H1 (cell line): ENCODE measurements around the gene AKR1C1. TPM values are rescaled to one million over a fixed set of nuclear protein-coding genes. Genes with fewer than 3 reads are reported as not detected.

ENCODE experiments used
- CTCF ChIA-PET: fragments of 300-600 bp; sonication (Branson Sonifier 250); formaldehyde crosslinking; loops from one replicate; lab custom pipeline; 2021; ENCODE audit not compliant: partially characterized antibody; lab: Charles Lee
- POLR2A ChIA-PET: fragments of 300-600 bp; sonication (Branson Sonifier 250); formaldehyde crosslinking; loops from one replicate; lab custom pipeline; 2021; ENCODE audit warnings: inconsistent platforms; ENCODE audit not compliant: partially characterized antibody; lab: Charles Lee
- DNase-seq, 2 experiments: peaks; one replicate each; pipeline versions ENCODE4 v3.0.0 to v3.0.0-alpha.2; 2010 to 2022; ENCODE audit warnings: low spot score in 2 of 2, low read depth in 1 of 2, mixed read lengths in 1 of 2
- FAIRE-seq: peaks from 2 replicates; lab custom pipeline; 2011; peaks lifted over from hg19 to GRCh38; lab: Jason Lieb, UNC
- H2AFZ ChIP-seq: 2 replicates; pipeline ENCODE4 v1.8.1; 2012; ENCODE audit warnings: low read length, inconsistent platforms
- H2AK5ac ChIP-seq: 2 replicates; pipeline ENCODE4 v1.6.1; 2013; ENCODE audit warnings: low read depth, low read length
- H2BK120ac ChIP-seq: replicated peaks from 2 replicates; pipeline ENCODE3; 2013; ENCODE audit warnings: low read depth, low read length, inconsistent platforms
- H2BK12ac ChIP-seq: 2 replicates; pipeline ENCODE4 v1.6.1; 2013; ENCODE audit warnings: low read depth, low read length
- H2BK15ac ChIP-seq: 2 replicates; pipeline ENCODE4 v1.6.1; 2013; ENCODE audit warnings: low read length
- H2BK20ac ChIP-seq: 2 replicates; pipeline ENCODE4 v1.6.1; 2013; ENCODE audit warnings: low read length
- H2BK5ac ChIP-seq: 2 replicates; pipeline ENCODE4 v1.6.1; 2013; ENCODE audit warnings: low read depth, low read length
- H3K14ac ChIP-seq: 2 replicates; pipeline ENCODE4 v1.6.1; 2013; ENCODE audit warnings: inconsistent platforms; ENCODE audit not compliant: insufficient read length
- H3K18ac ChIP-seq: 2 replicates; pipeline ENCODE4 v1.6.1; 2013; ENCODE audit warnings: low read length; ENCODE audit errors: extremely low read depth
- H3K23ac ChIP-seq: 2 replicates; pipeline ENCODE4 v1.6.1; 2013; ENCODE audit warnings: inconsistent platforms; ENCODE audit not compliant: insufficient read length
- H3K23me2 ChIP-seq: 2 replicates; pipeline ENCODE4 v1.6.1; 2013; ENCODE audit warnings: low read depth, low read length
- H3K27ac ChIP-seq: 2 replicates; pipeline ENCODE4 v1.6.1; 2011; ENCODE audit warnings: low read depth, low read length, inconsistent platforms
- H3K27me3 ChIP-seq, 4 experiments: replicated peaks in 1 of 4; 1 replicate in 1 of 4; 2 replicates in 3 of 4; pipeline versions ENCODE4 v1.6.1 to v1.8.1; 2011 to 2013; ENCODE audit warnings: low read length in 3 of 4, mild to moderate bottlenecking in 3 of 4, inconsistent platforms in 2 of 4, mixed read lengths in 2 of 4, moderate library complexity in 1 of 4; ENCODE audit not compliant: control insufficient read depth in 3 of 4, insufficient read depth in 3 of 4; ENCODE audit errors: extremely low read depth in 1 of 4
- H3K36me3 ChIP-seq, 4 experiments: 2 replicates each; pipeline versions ENCODE4 v1.6.1 to v1.8.1; 2011 to 2013; ENCODE audit warnings: mild to moderate bottlenecking in 4 of 4, low read length in 3 of 4, moderate library complexity in 2 of 4, control low read depth in 1 of 4, inconsistent platforms in 1 of 4; ENCODE audit not compliant: insufficient read depth in 4 of 4, control insufficient read depth in 2 of 4
- H3K4ac ChIP-seq: replicated peaks from 2 replicates; pipeline ENCODE3; 2013; ENCODE audit warnings: low read length, low read depth, mixed read lengths, inconsistent platforms; ENCODE audit not compliant: insufficient read length
- H3K4me1 ChIP-seq, 4 experiments: replicated peaks in 1 of 4; 1 replicate in 1 of 4; 2 replicates in 3 of 4; pipeline versions ENCODE4 v1.6.1 to v1.8.1; 2011 to 2013; ENCODE audit warnings: low read length in 3 of 4, inconsistent platforms in 2 of 4, mixed read lengths in 1 of 4; ENCODE audit not compliant: insufficient read depth in 4 of 4, control insufficient read depth in 3 of 4
- H3K4me2 ChIP-seq, 2 experiments: 2 replicates each; pipeline versions ENCODE4 v1.6.1 to v1.8.1; 2011 to 2013; ENCODE audit warnings: low read depth in 2 of 2, low read length in 2 of 2, control low read depth in 1 of 2, inconsistent platforms in 1 of 2, mild to moderate bottlenecking in 1 of 2; ENCODE audit not compliant: insufficient read depth in 1 of 2
- H3K4me3 ChIP-seq, 4 experiments: fragments of 200-600, 300-600 bp in 1 of 4; sonication (generic), shearing (Covaris generic), sonication (Bioruptor Twin) in 1 of 4; 2 replicates each; pipeline versions ENCODE4 v1.5.1 to v1.8.1; 2011 to 2016; ENCODE audit warnings: low read length in 4 of 4, low read depth in 3 of 4, control low read depth in 2 of 4, inconsistent platforms in 2 of 4, mild to moderate bottlenecking in 2 of 4, mixed read lengths in 1 of 4, moderate library complexity in 1 of 4; ENCODE audit not compliant: insufficient read depth in 2 of 4; ENCODE audit errors: extremely low read depth in 1 of 4
- H3K56ac ChIP-seq: replicated peaks from 2 replicates; pipeline ENCODE3; 2013; ENCODE audit warnings: low read depth, mild to moderate bottlenecking, mixed read lengths, low read length, inconsistent platforms; ENCODE audit not compliant: insufficient read length
- H3K79me1 ChIP-seq: 2 replicates; pipeline ENCODE4 v1.6.1; 2013; ENCODE audit warnings: low read depth, low read length, control low read depth
- H3K79me2 ChIP-seq, 2 experiments: 2 replicates each; pipeline versions ENCODE4 v1.6.1 to v1.8.1; 2012 to 2013; ENCODE audit warnings: low read length in 2 of 2, mild to moderate bottlenecking in 2 of 2, inconsistent platforms in 1 of 2; ENCODE audit not compliant: insufficient read depth in 2 of 2, control insufficient read depth in 1 of 2
- H3K9ac ChIP-seq, 4 experiments: replicated peaks in 1 of 4; 1 replicate in 1 of 4; 2 replicates in 3 of 4; pipeline versions ENCODE4 v1.6.1 to v1.8.1; 2011 to 2013; ENCODE audit warnings: low read depth in 3 of 4, low read length in 3 of 4, control low read depth in 2 of 4, mild to moderate bottlenecking in 2 of 4, moderate library complexity in 2 of 4, inconsistent platforms in 1 of 4; ENCODE audit errors: extremely low read depth in 1 of 4
- H3K9me3 ChIP-seq, 2 experiments: 2 replicates each; pipeline versions ENCODE4 v1.6.1 to v1.8.1; 2012 to 2013; ENCODE audit warnings: mild to moderate bottlenecking in 2 of 2, moderate library complexity in 2 of 2, control low read depth in 1 of 2, inconsistent platforms in 1 of 2, low read depth in 1 of 2, low read length in 1 of 2, mixed read lengths in 1 of 2; ENCODE audit not compliant: insufficient read depth in 2 of 2
- H4K20me1 ChIP-seq, 2 experiments: replicated peaks in 1 of 2; 2 replicates each; pipeline versions ENCODE3 to v1.8.1; 2011 to 2013; ENCODE audit warnings: inconsistent platforms in 2 of 2, low read length in 2 of 2, mild to moderate bottlenecking in 1 of 2; ENCODE audit not compliant: insufficient read depth in 2 of 2, control insufficient read depth in 1 of 2
- H4K5ac ChIP-seq: 2 replicates; pipeline ENCODE4 v1.6.1; 2013; ENCODE audit warnings: low read length, low read depth, mixed read lengths, inconsistent platforms; ENCODE audit not compliant: insufficient read length
- H4K8ac ChIP-seq: 2 replicates; pipeline ENCODE4 v1.8.0; 2013; ENCODE audit warnings: mild to moderate bottlenecking, moderate library complexity, low read length, inconsistent platforms; ENCODE audit not compliant: insufficient read depth; ENCODE audit errors: extremely low read depth
- H4K91ac ChIP-seq: replicated peaks from 2 replicates; pipeline ENCODE3; 2013; ENCODE audit warnings: low read length, mixed read lengths, inconsistent platforms; ENCODE audit not compliant: insufficient read length
- ASH2L ChIP-seq: fragments of 200-600, 300-600 bp; sonication (generic); IDR thresholded peaks from one replicate; pipeline ENCODE4 v1.7.1; 2017; ENCODE audit warnings: low read length
- CHD2 ChIP-seq: IDR thresholded peaks from 2 replicates; pipeline ENCODE4 v1.6.1; 2012; ENCODE audit warnings: low read length, improper control_type of control experiment
- FOSL1 ChIP-seq: IDR thresholded peaks from 2 replicates; pipeline ENCODE4 v1.6.1; 2011; ENCODE audit warnings: mild to moderate bottlenecking, low read depth, low read length, moderate library complexity; ENCODE audit not compliant: insufficient read depth
- KDM1A ChIP-seq: fragments of 200-600, 300-600 bp; sonication (generic); IDR thresholded peaks from 2 replicates; pipeline ENCODE4 v1.7.1; 2016; ENCODE audit warnings: mild to moderate bottlenecking, low read length, borderline replicate concordance
- NANOG ChIP-seq: IDR thresholded peaks from 2 replicates; pipeline ENCODE4 v1.6.1; 2011; ENCODE audit warnings: low read length, low read depth, mild to moderate bottlenecking, inconsistent platforms; ENCODE audit not compliant: insufficient read depth, poor library complexity, severe bottlenecking
- SP4 ChIP-seq: IDR thresholded peaks from 2 replicates; pipeline ENCODE4 v1.6.1; 2012; ENCODE audit warnings: low read length, inconsistent platforms
- TAF1 ChIP-seq: IDR thresholded peaks from 2 replicates; pipeline ENCODE4 v1.6.1; 2011; ENCODE audit warnings: mild to moderate bottlenecking, low read depth, low read length
- ZNF274 ChIP-seq: IDR thresholded peaks from 2 replicates; pipeline ENCODE4 v1.7.0; 2012; ENCODE audit warnings: low read length, borderline replicate concordance; ENCODE audit errors: extremely low read depth
- WGBS, 2 experiments: shearing (Covaris generic) in 1 of 2; methylation state at CpG; one replicate each; pipeline versions ENCODE4 v1.1.6 to v1.1.7; 2013 to 2015; ENCODE audit warnings: low lambda C conversion rate in 2 of 2, mixed read lengths in 2 of 2, inconsistent platforms in 1 of 2, low coverage in 1 of 2, missing lambda C conversion rate in 1 of 2; ENCODE audit not compliant: insufficient replicate concordance in 2 of 2, insufficient coverage in 1 of 2, insufficient read length in 1 of 2; ENCODE audit errors: extremely low coverage in 1 of 2, missing lambda C conversion rate in 1 of 2; 5-methylcytosine and 5-hydroxymethylcytosine counted together
- polyA plus RNA-seq, 7 experiments: library from polyadenylated mRNA; depleted of rRNA in 3 of 7; stranded (reverse) in 5 of 7; unstranded in 2 of 7; fragments of >200 nt in 5 of 7; fragments of 200-250 nt in 2 of 7; gene quantifications; 1 replicate in 5 of 7; 2 replicates in 1 of 7; 4 replicates in 1 of 7; pipeline versions ENCODE4 v1.2.1 to v1.2.3, GENCODE V29; 2011 to 2013; ENCODE audit warnings: missing spikeins in 2 of 7, mixed read lengths in 2 of 7
- total RNA-seq: library from RNA; stranded (reverse); fragmentation: NEBNext Ultra II Directional; extraction: Animal tissue kit (Norgen Biotek cat#: 25700); gene quantifications from 2 replicates; pipeline ENCODE4 v1.2.1, GENCODE V29; 2021
- TF ChIP-seq, protein P1 (sequence below): IDR thresholded peaks from 2 replicates; pipeline ENCODE4 v1.6.1; 2012; ENCODE audit warnings: low read length, inconsistent platforms

The AKR1C1 gene
- total and polyA plus RNA-seq, 2 of the 8 experiments (the other 6 are each of a cell fraction or from before 2014, with no cell fraction given) = 1.4 to 2.1 TPM

- Histone ChIP-seq H3K9me3 (peaks cover 6 to 13% of the 10 kb centered on the region in 2 experiments; a peak in 2 of 4 replicates), H3K9ac (no peak overlapping the region), H2AK5ac (no peak overlapping the region), H3K4me2 (no peak overlapping the region), H3K4me1 (no peaks in the 10 kb centered on the region), H4K8ac (no peak overlapping the region), H4K5ac (no peak overlapping the region), H2BK15ac (no peak overlapping the region), H2AFZ (no peak overlapping the region), H3K4me3 (no peak overlapping the region), H2BK20ac (no peak overlapping the region), H2BK5ac (no peak overlapping the region), H3K27ac (no peak overlapping the region), H4K91ac (no peak overlapping the region), H2BK12ac (no peak overlapping the region), H3K56ac (no peak overlapping the region), H3K23ac (no peak overlapping the region), H3K18ac (no peak overlapping the region), H3K79me1 (no peaks in the 10 kb centered on the region), H3K27me3 (no peaks in the 10 kb centered on the region), H4K20me1 (no peaks in the 10 kb centered on the region), H3K36me3 (no peaks in the 10 kb centered on the region), H3K23me2 (no peaks in the 10 kb centered on the region), H3K79me2 (no peaks in the 10 kb centered on the region), H3K4ac (no peak overlapping the region), H3K14ac (no peak overlapping the region), H2BK120ac (no peak overlapping the region)
- CTCF ChIA-PET = interaction anchor here (1.4 kb wide), 1 partner anchor 65 kb away, joined by 3 read pairs; no protein-coding TSS in a partner anchor
- DNase-seq = no peak
- TF ChIP-seq TAF1 (no peak), ASH2L (no peak), CHD2 (no peak), ZNF274 (no peak), FOSL1 (no peak), SP4 (no peak), KDM1A (no peak), NANOG (no peak)
- TF ChIP-seq, protein P1, sequence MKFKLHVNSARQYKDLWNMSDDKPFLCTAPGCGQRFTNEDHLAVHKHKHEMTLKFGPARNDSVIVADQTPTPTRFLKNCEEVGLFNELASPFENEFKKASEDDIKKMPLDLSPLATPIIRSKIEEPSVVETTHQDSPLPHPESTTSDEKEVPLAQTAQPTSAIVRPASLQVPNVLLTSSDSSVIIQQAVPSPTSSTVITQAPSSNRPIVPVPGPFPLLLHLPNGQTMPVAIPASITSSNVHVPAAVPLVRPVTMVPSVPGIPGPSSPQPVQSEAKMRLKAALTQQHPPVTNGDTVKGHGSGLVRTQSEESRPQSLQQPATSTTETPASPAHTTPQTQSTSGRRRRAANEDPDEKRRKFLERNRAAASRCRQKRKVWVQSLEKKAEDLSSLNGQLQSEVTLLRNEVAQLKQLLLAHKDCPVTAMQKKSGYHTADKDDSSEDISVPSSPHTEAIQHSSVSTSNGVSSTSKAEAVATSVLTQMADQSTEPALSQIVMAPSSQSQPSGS = no peak
- POLR2A ChIA-PET = no interaction called here
- WGBS, 2 experiments = 85% methylated on average over 6 of the region's 6 CpGs; no CpG with 5 or more reads in 1 of the 2 experiments
- FAIRE-seq = no peak
These were observed 48.9 kb upstream of the AKR1C1 start for GRCh38 chr10:4914213-4914850.
